Omental fat pad (tissue), 4 donors: ENCODE data around the gene CAPRIN1. TPM values are rescaled to one million over a fixed set of nuclear protein-coding genes. Genes with fewer than 3 reads are reported as not detected.
"Not testable (repeated sequence)": the region's sequence is repeated elsewhere in the genome, so short reads cannot be mapped to it uniquely, and the experiment has no call there.

ENCODE experiments used
- ATAC-seq: fragments of 150-250 bp; one replicate; pipeline ENCODE4 v1.9.1; 2016; ENCODE audit warnings: mild to moderate bottlenecking, moderate library complexity; ENCODE audit not compliant: low FRiP score
- DNase-seq: peaks from one replicate; pipeline ENCODE4 v3.0.0-alpha.2; 2019; ENCODE audit warnings: low spot score
- CTCF ChIP-seq, 3 donors: fragments of 450-650 bp; IDR thresholded peaks; one replicate each; pipeline ENCODE4 v1.5.1; 2016 to 2017; ENCODE audit warnings: antibody characterized with exemption in 3 of 3, mild to moderate bottlenecking in 3 of 3, moderate library complexity in 2 of 3
- total RNA-seq, 4 donors: library from RNA; depleted of rRNA; stranded (reverse); fragments of >200 nt; gene quantifications; one replicate each; pipeline ENCODE4 v1.1.0, GENCODE V29; 2016

Gene CAPRIN1
- total RNA-seq, 4 donors from 2014 or later: 130 to 190 (median 141) TPM

DNA sequence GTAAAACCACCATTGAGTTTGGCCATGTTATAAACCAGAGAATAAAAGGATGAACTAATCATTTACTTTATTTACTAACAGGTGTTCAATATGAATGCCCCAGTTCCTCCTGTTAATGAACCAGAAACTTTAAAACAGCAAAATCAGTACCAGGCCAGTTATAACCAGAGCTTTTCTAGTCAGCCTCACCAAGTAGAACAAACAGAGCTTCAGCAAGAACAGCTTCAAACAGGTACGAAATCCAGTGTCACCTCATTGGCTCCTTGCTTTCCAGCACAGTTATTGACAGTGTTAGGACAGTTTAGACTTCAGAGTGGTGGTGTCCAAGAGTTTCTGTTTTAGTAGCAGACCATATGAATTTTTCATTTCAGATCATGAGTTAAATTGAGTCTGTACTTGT, 40.3 kb downstream of the CAPRIN1 start:
- no peak for DNase-seq
- no peak for ATAC-seq

GRCh38 chr11:34094900-34095299, 43.4 kb downstream of the CAPRIN1 start:
- not testable (repeated sequence) for DNase-seq, ATAC-seq

More for the DNA sequence above, 40.3 kb downstream of the CAPRIN1 start:
- no peak for TF ChIP-seq CTCF (IDR thresholded peaks at IDR 0.05)

- DNase-seq: no peak
- TF ChIP-seq CTCF (IDR thresholded peaks at IDR 0.05): no peak
- no peak for ATAC-seq
Observed at GRCh38 chr11:34098813-34099212, 47.3 kb downstream of the CAPRIN1 start.

- DNase-seq: no peak
- TF ChIP-seq CTCF (IDR thresholded peaks at IDR 0.05): no peak
- no peak for ATAC-seq
Observed at GRCh38 chr11:34104680-34105078, 53.1 kb downstream of the CAPRIN1 start.

DNA sequence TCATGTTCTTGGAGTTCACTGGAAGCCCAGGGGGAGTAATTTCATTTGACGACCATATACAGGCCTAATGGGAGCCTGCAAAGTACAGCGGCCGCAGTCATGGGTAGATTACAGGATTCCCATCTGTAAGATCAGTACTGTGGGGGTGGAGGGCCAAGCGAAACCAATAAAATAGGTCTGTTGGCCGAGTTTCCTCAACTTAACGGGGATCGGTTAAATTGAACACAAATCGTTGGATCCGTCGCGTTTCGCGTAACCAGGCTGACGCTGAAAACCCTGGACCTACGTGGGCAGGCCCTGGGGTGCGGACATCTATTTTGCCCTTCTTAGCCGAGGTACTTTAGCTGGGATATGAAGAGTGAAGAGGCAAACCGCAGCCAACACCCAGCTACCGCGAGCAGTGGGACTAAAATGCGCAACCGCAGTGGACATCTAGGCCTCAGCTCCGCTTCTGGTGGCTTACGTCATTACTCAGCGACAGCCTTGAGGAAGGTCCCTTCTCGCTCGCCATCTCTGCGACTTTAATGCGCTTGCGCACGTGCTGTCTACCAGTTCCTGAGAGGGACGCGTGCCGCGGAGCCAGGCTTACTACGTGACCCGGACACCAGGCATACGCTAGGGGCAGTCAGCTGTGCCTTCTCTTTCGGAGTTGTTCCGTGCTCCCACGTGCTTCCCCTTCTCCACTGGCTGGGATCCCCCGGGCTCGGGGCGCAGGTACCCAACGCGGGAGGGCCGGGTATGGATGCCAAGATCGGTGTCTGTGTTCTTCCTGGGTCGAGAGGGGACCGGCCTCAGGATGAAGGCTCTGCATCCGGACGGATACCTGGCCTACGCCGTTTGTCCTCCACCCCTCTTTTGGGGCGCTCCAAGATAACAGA, 53.8 kb downstream of the CAPRIN1 start, which contains the start of gene NAT10:
Gene NAT10, plus strand, starts transcription at position 551 of the 878 bp plus-strand sequence. CDS start 2,597 bp downstream, outside the sequence.
- no peak for TF ChIP-seq CTCF (IDR thresholded peaks at IDR 0.05)
- ATAC-seq (peak; percentile 93), DNase-seq (peak; percentile 92)

GRCh38 chr11:34105957-34106504, 54.5 kb downstream of the CAPRIN1 start:
- no peak for TF ChIP-seq CTCF (IDR thresholded peaks at IDR 0.05)
- peak; percentile 19 for ATAC-seq
- no peak for DNase-seq

DNA sequence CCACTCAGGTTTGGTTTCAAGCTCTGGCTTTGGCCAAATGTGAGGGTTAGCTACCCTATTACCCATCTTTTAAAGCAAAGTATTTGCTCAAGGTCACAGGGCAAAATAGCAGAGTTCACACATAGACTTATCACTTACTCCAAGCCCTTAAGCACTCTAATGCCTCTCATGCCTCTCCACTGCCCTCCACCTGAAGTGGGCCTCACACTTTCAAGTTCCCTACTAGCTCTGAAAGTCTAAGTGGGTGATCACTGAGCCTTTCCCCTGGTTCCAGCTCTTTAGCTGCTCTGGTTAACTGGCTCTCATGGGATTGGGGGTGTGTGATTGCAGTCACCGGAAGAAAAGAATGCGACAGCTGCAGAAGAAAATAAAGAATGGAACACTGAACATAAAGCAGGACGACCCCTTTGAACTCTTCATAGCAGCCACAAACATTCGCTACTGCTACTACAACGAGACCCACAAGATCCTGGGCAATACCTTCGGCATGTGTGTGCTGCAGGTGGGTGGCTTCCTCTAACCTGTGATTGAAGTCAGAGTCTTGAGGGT, 60.3 kb downstream of the CAPRIN1 start:
- TF ChIP-seq CTCF (IDR thresholded peaks at IDR 0.05): no peak
- ATAC-seq (no peak), DNase-seq (no peak)
